ENCODE measurements around the gene GPR84. TPM values are rescaled to one million over a fixed set of nuclear protein-coding genes. Genes with fewer than 3 reads are reported as not detected.

The GPR84 gene
- total RNA-seq = under 1 TPM in 1 of 2 experiments, not detected in 1; 0.36 TPM
- not detected for polyA plus RNA-seq

DNA sequence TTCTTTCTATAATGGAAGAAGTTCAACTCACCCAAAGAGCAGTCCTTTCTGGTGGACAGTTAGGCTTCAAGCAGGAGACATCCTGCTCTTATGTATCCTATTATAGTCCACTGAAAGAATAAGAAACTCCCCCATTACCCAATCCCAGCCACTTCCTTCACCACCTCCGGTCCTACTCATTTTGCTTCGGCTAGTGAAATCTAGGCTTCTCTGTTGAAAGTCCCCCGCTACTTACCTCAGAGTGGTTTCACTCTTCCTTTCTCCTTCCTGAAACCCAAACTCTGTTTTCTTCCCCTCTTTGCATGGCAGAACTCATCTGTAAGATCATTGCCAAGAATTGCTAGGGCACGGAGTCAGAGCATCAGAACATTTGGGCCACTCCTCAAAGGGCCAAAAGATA is at the start of gene GPR84:
Gene GPR84, minus strand, starts transcription at position 74 of the 400 bp plus-strand sequence. CDS start 635 bp downstream, outside the sequence.
- ChIA-PET POLR2A (ENCODE audit: partially characterized antibody) (no interaction called here), CTCF (ENCODE audit: partially characterized antibody) (no interaction called here)
- H3K4me3 Mint-ChIP-seq = peak within 1 kb of the TSS in 5 of 8 donors; percentile 6 to 56 (median 13)
- peaks cover 44% of the 10 kb centered on the region for H3K4me1 ChIP-seq (ENCODE audit: insufficient read depth, low read length)
- H3K27ac ChIP-seq (ENCODE audit: low read depth, low read length) = no peak within 1 kb of the TSS
- peaks cover 0 to 3% of the 10 kb centered on the region in 2 donors for H3K27me3 Mint-ChIP-seq
- H3K9me3 Mint-ChIP-seq = no peaks in the 10 kb centered on the region
- H3K9me3 ChIP-seq (ENCODE audit: control insufficient read depth in 1 of 2, low read length in 2 of 2) = no peaks in the 10 kb centered on the region
- H3K4me1 Mint-ChIP-seq = peaks cover 26 to 49% (median 38%) of the 10 kb centered on the region in 4 donors
- H3K36me3 Mint-ChIP-seq = no peaks in the 10 kb centered on the region
- no peaks in the 10 kb centered on the region for H3K36me3 ChIP-seq (ENCODE audit: insufficient read depth, low read length)
- H3K27me3 ChIP-seq (ENCODE audit: insufficient read depth, low read length) = no peaks in the 10 kb centered on the region
- DNase-seq = peak in 2 of 5 donors; percentile 22 to 29
- H3K4me3 ChIP-seq (ENCODE audit: low read length in 2 of 2) = no peak within 1 kb of the TSS
- H3K27ac Mint-ChIP-seq = peak within 1 kb of the TSS; percentile 27 to 84 (median 62)
- intact Hi-C loops (cut with micrococcal nuclease) = no loop called here

DNA sequence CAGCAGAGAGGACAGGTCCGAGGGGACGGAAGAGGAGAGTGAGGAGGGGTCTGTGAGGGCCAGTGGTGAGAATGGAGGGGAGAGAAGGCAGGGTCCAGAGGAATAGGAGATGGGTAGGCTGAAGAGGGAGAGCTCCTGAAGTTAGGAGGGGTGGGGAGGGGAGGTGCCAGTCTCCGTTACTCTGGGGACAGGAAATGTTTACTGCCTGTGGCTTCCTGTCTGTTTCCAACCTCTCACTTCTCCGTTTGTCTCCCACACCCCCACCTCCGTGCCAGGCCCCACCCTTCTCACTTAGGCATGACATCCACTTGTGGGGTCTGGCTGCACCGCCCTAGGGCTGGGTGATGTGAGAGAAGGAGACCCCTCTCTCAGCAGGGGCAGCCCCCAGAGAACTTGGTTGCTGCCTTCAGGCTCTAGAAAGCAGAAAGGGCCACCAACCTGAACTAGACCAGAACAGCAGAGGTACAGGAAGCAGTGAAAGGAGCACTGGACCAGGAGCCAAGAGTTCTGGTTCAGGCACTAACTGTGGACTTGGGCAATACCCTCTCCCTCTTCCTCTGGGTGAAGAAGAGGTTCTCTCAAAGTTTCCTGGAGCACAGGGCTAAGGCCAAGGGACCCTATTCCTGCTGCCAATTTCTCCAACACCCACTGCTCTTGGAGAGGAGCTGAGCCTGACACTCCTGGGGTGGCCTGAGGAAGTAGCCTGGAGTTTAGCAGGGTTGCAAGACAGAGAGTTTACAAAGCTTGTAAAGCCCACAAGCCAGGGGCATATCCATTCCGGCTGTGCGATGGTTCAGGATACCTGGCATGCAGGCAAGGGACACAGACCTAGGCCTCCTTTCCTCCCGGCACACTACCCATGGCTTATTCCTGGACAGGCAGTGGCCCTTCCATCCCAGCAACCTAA is 49.3 kb upstream of the GPR84 start:
- POLR2A ChIA-PET (ENCODE audit: partially characterized antibody) = interaction anchor here (0.9 to 11.6 kb wide), 11 partner anchors 12 to 136 kb away, joined by 3 to 213 read pairs (median 8); partner anchors contain the start of genes CBX5, HNRNPA1, NCKAP1L and PDE1B
- peaks cover 28% of the 10 kb centered on the region for H3K36me3 ChIP-seq (ENCODE audit: insufficient read depth, low read length)
- intact Hi-C loops (cut with micrococcal nuclease) = loop anchor here (1.0 to 5.0 kb wide), 4 partner anchors 13 to 84 kb away; partner anchors contain the start of gene NCKAP1L
- Mint-ChIP-seq H3K4me3 (peak overlapping the region; percentile 72 to 90 (median 82)), H3K36me3 (peaks cover 13 to 41% of the 10 kb centered on the region in 2 donors), H3K9me3 (no peaks in the 10 kb centered on the region), H3K27me3 (no peaks in the 10 kb centered on the region), H3K27ac (peak overlapping the region; percentile 90 to 100 (median 97)), H3K4me1 (peaks cover 41 to 85% (median 67%) of the 10 kb centered on the region in 4 donors)
- no peaks in the 10 kb centered on the region for H3K9me3 ChIP-seq (ENCODE audit: control insufficient read depth in 1 of 2, low read length in 2 of 2)
- H3K27ac ChIP-seq (ENCODE audit: low read depth, low read length) = peak overlapping the region; percentile 92
- DNase-seq = peak; percentile 78 to 94 (median 82)
- H3K4me1 ChIP-seq (ENCODE audit: insufficient read depth, low read length) = peaks cover 80% of the 10 kb centered on the region
- H3K27me3 ChIP-seq (ENCODE audit: insufficient read depth, low read length) = no peaks in the 10 kb centered on the region
- CTCF ChIA-PET (ENCODE audit: partially characterized antibody) = interaction anchor here (0.8 to 14.7 kb wide), 9 partner anchors 11 to 199 kb away, joined by 3 to 379 read pairs (median 5); partner anchors contain the start of gene COPZ1
- peak overlapping the region; percentile 69 to 94 for H3K4me3 ChIP-seq (ENCODE audit: low read length in 2 of 2)

DNA sequence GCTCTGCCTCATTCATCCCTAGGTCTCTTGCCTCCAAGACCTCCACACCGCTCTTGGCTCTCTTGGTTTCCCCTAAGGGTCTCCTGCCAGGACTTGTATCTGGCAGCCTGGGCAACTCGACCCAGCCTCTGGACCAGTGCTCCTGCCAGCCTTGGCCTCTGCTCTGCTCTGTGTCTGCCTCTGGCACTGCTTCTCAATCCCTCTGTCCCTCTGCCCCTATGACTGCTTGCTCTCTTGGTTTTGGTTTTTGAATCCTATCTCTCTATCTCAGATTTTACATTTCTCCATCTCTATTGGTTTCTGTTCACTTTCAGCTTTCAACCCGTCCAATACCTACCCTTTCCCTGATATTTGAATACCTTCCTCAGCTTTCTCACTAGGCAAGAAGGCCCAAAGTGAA is 48.5 kb upstream of the GPR84 start:
- Histone ChIP-seq H3K36me3 (ENCODE audit: insufficient read depth, low read length) (peaks cover 33% of the 10 kb centered on the region), H3K4me1 (ENCODE audit: insufficient read depth, low read length) (peaks cover 80% of the 10 kb centered on the region), H3K27me3 (ENCODE audit: insufficient read depth, low read length) (no peaks in the 10 kb centered on the region), H3K27ac (ENCODE audit: low read depth, low read length) (peak overlapping the region; percentile 92), H3K9me3 (ENCODE audit: control insufficient read depth in 1 of 2, low read length in 2 of 2) (no peaks in the 10 kb centered on the region), H3K4me3 (ENCODE audit: low read length in 2 of 2) (peak overlapping the region; percentile 69 to 94)
- intact Hi-C loops (cut with micrococcal nuclease) = loop anchor here (1.0 to 5.0 kb wide), 4 partner anchors 13 to 85 kb away; partner anchors contain the start of gene NCKAP1L
- H3K9me3 Mint-ChIP-seq = no peaks in the 10 kb centered on the region
- peaks cover 44 to 84% (median 68%) of the 10 kb centered on the region in 4 donors for H3K4me1 Mint-ChIP-seq
- ChIA-PET POLR2A (ENCODE audit: partially characterized antibody) (interaction anchor here (0.9 to 11.6 kb wide), 11 partner anchors 11 to 137 kb away, joined by 3 to 213 read pairs (median 8); partner anchors contain the start of genes CBX5, HNRNPA1, NCKAP1L and PDE1B), CTCF (ENCODE audit: partially characterized antibody) (interaction anchor here (0.8 to 14.7 kb wide), 9 partner anchors 11 to 198 kb away, joined by 3 to 379 read pairs (median 5); partner anchors contain the start of gene COPZ1)
- H3K27me3 Mint-ChIP-seq = no peaks in the 10 kb centered on the region
- H3K4me3 Mint-ChIP-seq = peak overlapping the region; percentile 72 to 90 (median 82)
- DNase-seq = peak in 4 of 5 donors; percentile 40 to 53 (median 42)
- H3K36me3 Mint-ChIP-seq = peaks cover 18 to 40% of the 10 kb centered on the region in 2 donors
- H3K27ac Mint-ChIP-seq = peak overlapping the region; percentile 90 to 100 (median 97)

DNA sequence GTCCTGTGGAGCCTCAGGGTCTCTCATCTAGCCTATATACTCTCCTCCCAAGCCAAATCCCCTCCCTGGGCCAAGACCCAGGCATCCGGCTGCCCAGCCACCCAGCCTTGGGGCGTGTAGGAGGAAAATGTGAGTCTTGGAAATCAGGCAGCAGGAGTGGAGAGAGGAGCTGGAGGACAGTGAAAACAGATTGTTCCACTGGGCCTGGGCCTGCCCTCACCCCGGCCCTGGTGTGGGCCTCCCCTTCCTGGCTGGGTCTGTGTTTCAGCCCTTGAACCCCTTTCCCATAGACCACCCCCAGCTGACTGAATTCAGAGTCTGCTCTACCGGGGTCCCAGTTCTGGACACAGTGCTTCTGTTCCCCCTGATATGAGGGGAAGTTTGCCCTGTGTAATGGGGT is 48.1 kb upstream of the GPR84 start:
- H3K27ac ChIP-seq (ENCODE audit: low read depth, low read length) = peak overlapping the region; percentile 92
- peak in 1 of 5 donors; percentile 33 for DNase-seq
- H3K36me3 Mint-ChIP-seq = peaks cover 22 to 44% of the 10 kb centered on the region in 2 donors

DNA sequence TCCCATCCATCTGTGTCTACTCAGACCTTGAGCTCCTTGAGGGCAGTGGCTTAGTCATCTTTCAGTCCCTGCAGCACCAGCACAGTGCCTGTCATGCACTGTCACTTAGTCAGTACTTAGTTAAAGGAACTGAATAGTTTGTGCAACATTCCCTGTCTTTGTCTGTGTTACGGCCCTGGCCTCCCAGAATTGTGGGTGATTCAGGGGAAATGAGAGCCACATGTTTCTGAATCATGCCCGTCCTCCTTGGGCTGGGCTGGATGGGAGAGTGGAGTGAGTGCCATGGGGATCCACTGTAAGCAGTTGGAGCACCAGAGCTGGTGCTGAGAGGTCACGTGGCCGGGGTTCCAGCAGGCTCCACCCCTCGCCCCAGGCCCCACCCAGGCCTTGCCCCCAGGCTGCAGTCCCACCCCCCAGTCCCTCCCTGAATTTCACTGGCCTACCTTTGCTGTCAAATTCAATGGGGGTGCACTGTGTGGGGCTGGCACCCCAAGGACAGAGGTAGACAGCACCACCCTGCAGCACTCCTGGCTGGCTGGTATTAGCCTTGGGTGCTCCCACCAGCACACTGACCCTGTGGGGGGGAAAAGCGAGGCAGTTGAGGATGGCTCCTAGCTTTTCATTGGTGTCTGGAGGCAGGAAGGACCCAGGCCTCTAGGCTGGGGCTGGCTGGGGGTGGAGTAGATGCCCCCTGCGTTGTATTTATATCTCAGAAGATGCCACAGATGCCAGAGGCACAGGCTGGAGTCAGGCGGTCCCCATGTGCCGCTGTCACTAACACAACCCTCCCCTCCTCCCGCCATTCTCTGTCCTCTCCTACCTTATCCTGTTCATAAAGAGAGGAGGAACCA is 47.3 kb upstream of the GPR84 start:
- Mint-ChIP-seq H3K4me1 (peaks cover 40 to 84% (median 71%) of the 10 kb centered on the region in 4 donors), H3K36me3 (peaks cover 30 to 48% of the 10 kb centered on the region in 2 donors), H3K27me3 (no peaks in the 10 kb centered on the region), H3K9me3 (no peaks in the 10 kb centered on the region), H3K4me3 (peak overlapping the region; percentile 72 to 90 (median 82)), H3K27ac (peak overlapping the region; percentile 90 to 100 (median 97))
- ChIA-PET CTCF (ENCODE audit: partially characterized antibody) (interaction anchor here (0.9 to 14.7 kb wide), 11 partner anchors 8 to 665 kb away, joined by 3 to 379 read pairs (median 3); partner anchors contain the start of gene ITGA5), POLR2A (ENCODE audit: partially characterized antibody) (interaction anchor here (0.7 to 11.6 kb wide), 10 partner anchors 9 to 149 kb away, joined by 3 to 213 read pairs (median 8); partner anchors contain the start of genes CBX5, HNRNPA1 and NCKAP1L)
- no peaks in the 10 kb centered on the region for H3K9me3 ChIP-seq (ENCODE audit: control insufficient read depth in 1 of 2, low read length in 2 of 2)
- H3K27ac ChIP-seq (ENCODE audit: low read depth, low read length) = peak overlapping the region; percentile 92
- peak in 3 of 5 donors; percentile 38 to 66 (median 43) for DNase-seq
- H3K27me3 ChIP-seq (ENCODE audit: insufficient read depth, low read length) = no peaks in the 10 kb centered on the region
- H3K4me3 ChIP-seq (ENCODE audit: low read length in 2 of 2) = peak overlapping the region; percentile 8 to 94
- H3K4me1 ChIP-seq (ENCODE audit: insufficient read depth, low read length) = peaks cover 73% of the 10 kb centered on the region
- intact Hi-C loops (cut with micrococcal nuclease) = loop anchor here (5.0 kb wide), 1 partner anchor 86 kb away; the partner anchor contains the start of gene NCKAP1L
- peaks cover 44% of the 10 kb centered on the region for H3K36me3 ChIP-seq (ENCODE audit: insufficient read depth, low read length)

More for the DNA sequence above, 48.1 kb upstream of the GPR84 start:
- Mint-ChIP-seq H3K4me1 (peaks cover 44 to 84% (median 70%) of the 10 kb centered on the region in 4 donors), H3K9me3 (no peaks in the 10 kb centered on the region), H3K4me3 (peak overlapping the region; percentile 72 to 90 (median 82)), H3K27ac (peak overlapping the region; percentile 90 to 100 (median 97)), H3K27me3 (no peaks in the 10 kb centered on the region)
- peaks cover 80% of the 10 kb centered on the region for H3K4me1 ChIP-seq (ENCODE audit: insufficient read depth, low read length)
- peak overlapping the region; percentile 69 to 94 for H3K4me3 ChIP-seq (ENCODE audit: low read length in 2 of 2)
- CTCF ChIA-PET (ENCODE audit: partially characterized antibody) = interaction anchor here (1.0 to 14.7 kb wide), 8 partner anchors 11 to 197 kb away, joined by 3 to 379 read pairs (median 12); partner anchors contain the start of gene COPZ1
- intact Hi-C loops (cut with micrococcal nuclease) = loop anchor here (5.0 kb wide), 1 partner anchor 85 kb away; the partner anchor contains the start of gene NCKAP1L
- no peaks in the 10 kb centered on the region for H3K9me3 ChIP-seq (ENCODE audit: control insufficient read depth in 1 of 2, low read length in 2 of 2)
- POLR2A ChIA-PET (ENCODE audit: partially characterized antibody) = interaction anchor here (0.9 to 11.6 kb wide), 12 partner anchors 8 to 132 kb away, joined by 3 to 213 read pairs (median 8); partner anchors contain the start of genes CBX5, HNRNPA1 and NCKAP1L
- no peaks in the 10 kb centered on the region for H3K27me3 ChIP-seq (ENCODE audit: insufficient read depth, low read length)
- peaks cover 37% of the 10 kb centered on the region for H3K36me3 ChIP-seq (ENCODE audit: insufficient read depth, low read length)

DNA sequence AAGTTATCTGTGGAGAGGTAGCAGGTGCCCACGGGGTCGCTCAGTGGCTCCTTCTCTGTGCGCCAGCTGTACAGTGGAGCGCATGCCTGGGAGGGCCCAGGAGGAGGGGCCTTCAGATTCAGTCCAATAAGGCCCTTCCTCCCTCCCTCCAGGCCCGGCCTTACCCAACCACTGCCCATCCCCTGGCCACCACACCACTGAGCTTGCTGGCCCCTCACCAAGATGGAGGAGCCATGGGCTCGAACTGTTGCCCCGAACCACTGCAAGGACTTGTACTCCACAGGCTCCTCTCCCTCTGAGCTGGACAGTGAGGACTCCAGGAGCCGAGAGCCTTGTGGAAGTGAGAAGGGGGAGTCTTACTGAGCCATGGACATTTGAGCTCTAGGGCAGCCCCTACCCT is 45.0 kb upstream of the GPR84 start:
- Mint-ChIP-seq H3K4me3 (no peak overlapping the region), H3K27me3 (no peaks in the 10 kb centered on the region), H3K4me1 (peaks cover 38 to 86% (median 67%) of the 10 kb centered on the region in 4 donors), H3K9me3 (no peaks in the 10 kb centered on the region), H3K27ac (peak overlapping the region in 4 of 7 donors; percentile 8 to 81 (median 80)), H3K36me3 (peaks cover 46 to 63% of the 10 kb centered on the region in 2 donors)
- H3K36me3 ChIP-seq (ENCODE audit: insufficient read depth, low read length) = peaks cover 67% of the 10 kb centered on the region
- peaks cover 66% of the 10 kb centered on the region for H3K4me1 ChIP-seq (ENCODE audit: insufficient read depth, low read length)
- DNase-seq = peak in 1 of 5 donors; percentile 5
- no peaks in the 10 kb centered on the region for H3K27me3 ChIP-seq (ENCODE audit: insufficient read depth, low read length)
- ChIA-PET CTCF (ENCODE audit: partially characterized antibody) (interaction anchor here (1.1 to 14.7 kb wide), 5 partner anchors 8 to 38 kb away, joined by 3 to 379 read pairs (median 5); no protein-coding TSS in a partner anchor), POLR2A (ENCODE audit: partially characterized antibody) (interaction anchor here (0.6 to 2.0 kb wide), 5 partner anchors 10 to 88 kb away, joined by 3 to 7 read pairs (median 5); partner anchors contain the start of genes ITGA5 and NCKAP1L)
- peak overlapping the region; percentile 23 for H3K27ac ChIP-seq (ENCODE audit: low read depth, low read length)
- no peak overlapping the region for H3K4me3 ChIP-seq (ENCODE audit: low read length in 2 of 2)
- H3K9me3 ChIP-seq (ENCODE audit: control insufficient read depth in 1 of 2, low read length in 2 of 2) = no peaks in the 10 kb centered on the region
- intact Hi-C loops (cut with micrococcal nuclease) = no loop called here
